HG02870 (cell line): Measurements from ENCODE around the gene IGSF8.

Experiments
- ATAC-seq: cut with Tn5 transposase; IDR thresholded peaks from one replicate; pipeline ENCODE4 v1.9.1; 2021; ENCODE audit warnings: mild to moderate bottlenecking, moderate library complexity; ENCODE audit not compliant: unreplicated experiment

IGSF8 gene

GRCh38 chr1:160089883-160090282 is 8.5 kb downstream of the IGSF8 start:
- no peak for ATAC-seq

GRCh38 chr1:160087118-160087662 is 11.2 kb downstream of the IGSF8 start:
- ATAC-seq: no peak

- ATAC-seq: no peak
Observed at GRCh38 chr1:160086456-160086892, 11.9 kb downstream of the IGSF8 start.

GRCh38 chr1:160085686-160086455 is 12.5 kb downstream of the IGSF8 start:
- no peak for ATAC-seq

GRCh38 chr1:160084771-160085321 is 13.6 kb downstream of the IGSF8 start:
- ATAC-seq: no peak

- peak; percentile 65 for ATAC-seq
Observed at GRCh38 chr1:160083968-160084770, 14.2 kb downstream of the IGSF8 start.

- no peak for ATAC-seq
Observed at GRCh38 chr1:160082926-160083325, 15.5 kb downstream of the IGSF8 start.

GRCh38 chr1:160082487-160082886 is 15.9 kb downstream of the IGSF8 start:
- ATAC-seq: no peak

- no peak for ATAC-seq
Observed at GRCh38 chr1:160081261-160081936, 17.0 kb downstream of the IGSF8 start, which contains the start of gene KCNJ9. Gene KCNJ9 (plus strand): TSS chr1:160081538. CDS start chr1:160084031, 2,493 bp downstream.

GRCh38 chr1:160080381-160081100 is 17.9 kb downstream of the IGSF8 start:
- ATAC-seq: no peak

- ATAC-seq: no peak
Observed at GRCh38 chr1:160079448-160079847, 19.0 kb downstream of the IGSF8 start.

GRCh38 chr1:160078512-160079195 is 19.8 kb downstream of the IGSF8 start:
- ATAC-seq: no peak

GRCh38 chr1:160077486-160077885 is 20.9 kb downstream of the IGSF8 start:
- ATAC-seq: no peak

- no peak for ATAC-seq
Observed at GRCh38 chr1:160076295-160076694, 22.1 kb downstream of the IGSF8 start.

- no peak for ATAC-seq
Observed at GRCh38 chr1:160075836-160076235, 22.6 kb downstream of the IGSF8 start.

GRCh38 chr1:160074865-160075264 is 23.6 kb downstream of the IGSF8 start:
- ATAC-seq: no peak

- ATAC-seq: no peak
Observed at GRCh38 chr1:160071289-160071688, 27.1 kb downstream of the IGSF8 start.

- ATAC-seq: peak; percentile 47
Observed at GRCh38 chr1:160070243-160071163, 27.9 kb downstream of the IGSF8 start.
